RWPE1 (cell line): ENCODE data around the gene ACCS.
A peak's percentile ranks its signal among the peaks of the same experiment; 100 is the strongest.

Source experiments
- CTCF ChIA-PET: fragments of 350-600 bp; sonication (Branson Sonifier 250); formaldehyde crosslinking; extraction: SDS; loops from one replicate; lab custom pipeline; 2021; lab: Yijun Ruan, JAX
- POLR2A ChIA-PET: fragments of 400-600 bp; formaldehyde crosslinking; extraction: SDS; loops from one replicate; lab custom pipeline; 2020; ENCODE audit warnings: antibody characterized with exemption; ENCODE audit not compliant: low non-redundant PET; lab: Yijun Ruan, JAX
- DNase-seq: peaks from one replicate; pipeline ENCODE4 v3.0.0; 2012; ENCODE audit warnings: low spot score
- H3K27ac ChIP-seq: fragments of 450-650 bp; 2 replicates; pipeline ENCODE4 v1.5.1; 2017
- CTCF ChIP-seq: fragments of 450-650 bp; conservative IDR thresholded peaks from 2 replicates; pipeline ENCODE4 v1.5.1; 2017; ENCODE audit warnings: low read depth, mild to moderate bottlenecking

ACCS gene

DNA sequence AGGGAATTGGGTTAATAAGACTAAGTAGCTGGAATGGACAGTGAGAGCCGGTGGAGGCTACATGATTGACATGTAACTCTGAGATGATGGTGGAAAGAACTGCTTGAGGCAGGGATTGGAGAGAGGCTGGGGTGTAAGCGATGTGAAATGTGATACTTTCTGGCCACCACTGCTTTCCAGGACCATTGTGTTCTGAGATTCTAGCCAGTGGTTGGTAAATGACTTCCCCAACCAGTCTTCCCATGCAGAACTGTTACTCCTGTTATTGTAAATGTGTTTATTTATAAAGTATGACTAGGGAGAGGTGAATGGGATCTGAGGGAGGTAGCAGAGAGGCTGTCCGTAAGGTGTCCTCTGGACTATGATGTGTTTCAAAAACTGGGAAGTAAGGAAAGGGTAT is 47.5 kb downstream of the ACCS start:
- no peak for DNase-seq
- CTCF ChIA-PET = no interaction called here
- no peak overlapping the region for H3K27ac ChIP-seq
- POLR2A ChIA-PET = no interaction called here
- TF ChIP-seq CTCF = no peak

- CTCF ChIA-PET = no interaction called here
- H3K27ac ChIP-seq = no peak overlapping the region
- DNase-seq = no peak
- POLR2A ChIA-PET = no interaction called here
- TF ChIP-seq CTCF = no peak
Observed at GRCh38 chr11:44116234-44116830, 50.3 kb downstream of the ACCS start.

GRCh38 chr11:44120169-44120568 is 54.1 kb downstream of the ACCS start:
- TF ChIP-seq CTCF = no peak
- H3K27ac ChIP-seq = no peak overlapping the region
- DNase-seq = peak; percentile 13
- ChIA-PET POLR2A (no interaction called here), CTCF (interaction anchor here (0.6 to 1.2 kb wide), 4 partner anchors 12 to 165 kb away, joined by 3 to 5 read pairs (median 4); partner anchors contain the start of gene EXT2)

DNA sequence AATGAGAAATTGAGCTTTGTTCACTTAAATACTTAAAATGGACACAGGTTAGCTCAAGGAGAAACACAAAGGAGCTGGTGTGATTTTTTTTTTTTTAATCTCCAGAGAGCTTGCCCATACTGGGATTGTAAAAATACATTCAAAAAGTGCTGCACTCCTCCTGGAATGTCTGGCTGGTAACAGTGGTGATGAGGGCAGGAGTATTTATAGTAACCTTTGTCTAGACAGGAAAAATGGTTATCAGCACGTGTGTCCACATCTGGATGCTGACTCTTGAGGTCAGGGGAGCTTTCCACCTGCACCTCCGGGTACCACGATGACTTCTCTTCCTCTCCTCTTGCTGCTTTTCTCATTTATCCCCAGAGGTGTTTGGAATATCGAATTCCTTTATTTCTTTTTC is 59.5 kb downstream of the ACCS start:
- no peak for DNase-seq
- TF ChIP-seq CTCF = no peak
- ChIA-PET POLR2A (no interaction called here), CTCF (no interaction called here)
- H3K27ac ChIP-seq = no peak overlapping the region

DNA sequence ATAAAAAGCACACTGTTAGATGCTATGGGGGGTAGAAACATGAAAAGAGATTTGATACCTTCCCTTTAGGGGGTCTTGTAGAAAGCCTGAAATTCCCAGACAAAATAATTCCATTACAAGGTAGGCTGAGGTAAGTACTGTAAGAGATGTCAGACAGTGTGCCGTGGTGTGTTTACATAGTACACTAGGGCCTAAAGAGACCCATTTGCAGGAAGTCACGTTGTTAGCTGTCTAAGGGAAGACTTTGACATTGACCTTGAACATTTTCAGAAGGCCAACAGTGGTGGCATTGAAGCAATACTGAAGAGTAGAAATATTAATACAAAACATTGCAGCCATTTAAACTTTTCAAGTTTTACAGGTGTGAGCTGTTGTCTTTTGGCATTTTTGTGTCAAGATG is 60.2 kb downstream of the ACCS start:
- TF ChIP-seq CTCF = no peak
- no peak for DNase-seq
- ChIA-PET CTCF (interaction anchor here (0.9 kb wide), 1 partner anchor 22 kb away, joined by 3 read pairs; no protein-coding TSS in a partner anchor), POLR2A (no interaction called here)
- no peak overlapping the region for H3K27ac ChIP-seq

GRCh38 chr11:44127130-44127529 is 61.1 kb downstream of the ACCS start:
- ChIA-PET CTCF (no interaction called here), POLR2A (no interaction called here)
- no peak overlapping the region for H3K27ac ChIP-seq
- no peak for DNase-seq
- no peak for TF ChIP-seq CTCF
